Coronary artery (tissue), 2 donors: ENCODE measurements around the gene HACE1.
"Not testable (repeated sequence)": the region's sequence is repeated elsewhere in the genome, so short reads cannot be mapped to it uniquely, and the experiment has no call there.

Experiments
- DNase-seq: peaks from one replicate; pipeline ENCODE4 v3.0.0-alpha.2; 2017; ENCODE audit warnings: low spot score
- H3K27ac ChIP-seq, 2 donors: fragments of 200-600 bp; sonication (generic); one replicate each; pipeline ENCODE4 v1.5.1; 2016 to 2019
- H3K4me3 ChIP-seq: fragments of 200-600 bp; sonication (generic); 2 replicates; pipeline ENCODE4 v1.5.1; 2016; ENCODE audit warnings: mild to moderate bottlenecking, moderate library complexity
- CTCF ChIP-seq: fragments of 200-600 bp; sonication (generic); IDR thresholded peaks from one replicate; pipeline ENCODE4 v1.5.1; 2019; ENCODE audit warnings: antibody characterized with exemption

Gene HACE1

GRCh38 chr6:104885518-104886043, 25.9 kb upstream of the HACE1 start:
- no peak overlapping the region for H3K4me3 ChIP-seq
- DNase-seq: no peak
- TF ChIP-seq CTCF: no peak
- no peak overlapping the region for H3K27ac ChIP-seq

GRCh38 chr6:104884867-104885517, 25.3 kb upstream of the HACE1 start:
- no peak for TF ChIP-seq CTCF
- no peak overlapping the region for H3K27ac ChIP-seq
- DNase-seq: no peak
- no peak overlapping the region for H3K4me3 ChIP-seq

- no peak for DNase-seq
- no peak for TF ChIP-seq CTCF
- Histone ChIP-seq H3K4me3 (no peak overlapping the region), H3K27ac (no peak overlapping the region)
These were observed 22.4 kb upstream of the HACE1 start for GRCh38 chr6:104881964-104882668.

- no peak overlapping the region for H3K4me3 ChIP-seq
These were observed 2.7 kb upstream of the HACE1 start for GRCh38 chr6:104862456-104862855.

GRCh38 chr6:104860221-104860620, 502 bp upstream of the HACE1 start:
- DNase-seq: no peak
- Histone ChIP-seq H3K27ac (peak overlapping the region; percentile 71 to 81), H3K4me3 (peak overlapping the region; percentile 82)
- TF ChIP-seq CTCF: no peak

More at GRCh38 chr6:104862456-104862855, 2.7 kb upstream of the HACE1 start:
- H3K27ac ChIP-seq: no peak overlapping the region
- DNase-seq: no peak
- TF ChIP-seq CTCF: no peak

GRCh38 chr6:104858642-104859041, 1.1 kb downstream of the HACE1 start:
- Histone ChIP-seq H3K4me3 (peak overlapping the region; percentile 82), H3K27ac (peak overlapping the region in 1 of 2 donors; percentile 71)
- no peak for TF ChIP-seq CTCF
- no peak for DNase-seq

GRCh38 chr6:104855507-104855906, 4.2 kb downstream of the HACE1 start:
- H3K27ac ChIP-seq: no peak overlapping the region
- H3K4me3 ChIP-seq: no peak overlapping the region
- no peak for DNase-seq
- no peak for TF ChIP-seq CTCF

GRCh38 chr6:104847721-104848120, 12.0 kb downstream of the HACE1 start:
- not testable (repeated sequence) for H3K27ac ChIP-seq, H3K4me3 ChIP-seq, DNase-seq
